Upper lobe of right lung (tissue), 1 donor: ENCODE measurements around the gene NLRC3. TPM values are rescaled to one million over a fixed set of nuclear protein-coding genes. Genes with fewer than 3 reads are reported as not detected.

Experiments used
- ATAC-seq: fragments of 200-7000 bp; cut with Tn5 transposase; one replicate; pipeline ENCODE4 v1.9.1; 2020; ENCODE audit warnings: mild to moderate bottlenecking, moderate library complexity
- DNase-seq: peaks from one replicate; pipeline ENCODE4 v3.0.0-alpha.2; 2020
- H3K27ac ChIP-seq: fragments of 200-600 bp; one replicate; pipeline ENCODE4 v1.8.0; 2022
- H3K27me3 ChIP-seq: fragments of 200-600 bp; one replicate; pipeline ENCODE4 v1.8.0; 2022; ENCODE audit warnings: mild to moderate bottlenecking
- H3K36me3 ChIP-seq: fragments of 200-600 bp; one replicate; pipeline ENCODE4 v1.8.0; 2022
- H3K4me1 ChIP-seq: fragments of 200-600 bp; one replicate; pipeline ENCODE4 v1.8.0; 2022
- H3K4me3 ChIP-seq: fragments of 200-600 bp; one replicate; pipeline ENCODE4 v1.8.0; 2022; ENCODE audit warnings: mild to moderate bottlenecking
- H3K9me3 ChIP-seq: fragments of 200-600 bp; one replicate; pipeline ENCODE4 v1.8.0; 2022
- intact Hi-C: fragments of 100-400 bp; cut with DNase I; formaldehyde crosslinking; loops from one replicate; pipeline ENCODE4 v1.11.0; 2022
- total RNA-seq: library from RNA; stranded (reverse); fragmentation: NEBNext Ultra II Directional; extraction: Animal tissue kit (Norgen Biotek cat#: 25700); gene quantifications from one replicate; pipeline ENCODE4 v1.2.1, GENCODE V29; 2021
- TF ChIP-seq, protein P1 (sequence below): fragments of 200-600 bp; IDR thresholded peaks from one replicate; pipeline ENCODE4 v1.8.0; 2022; ENCODE audit warnings: antibody characterized with exemption
- donor health status: DM: no; HTN: yes; CAD: no; lungs with severe emphysema.

The NLRC3 gene
- total RNA-seq, 1 donor from 2014 or later = 5.5 TPM

- TF ChIP-seq, protein P1, sequence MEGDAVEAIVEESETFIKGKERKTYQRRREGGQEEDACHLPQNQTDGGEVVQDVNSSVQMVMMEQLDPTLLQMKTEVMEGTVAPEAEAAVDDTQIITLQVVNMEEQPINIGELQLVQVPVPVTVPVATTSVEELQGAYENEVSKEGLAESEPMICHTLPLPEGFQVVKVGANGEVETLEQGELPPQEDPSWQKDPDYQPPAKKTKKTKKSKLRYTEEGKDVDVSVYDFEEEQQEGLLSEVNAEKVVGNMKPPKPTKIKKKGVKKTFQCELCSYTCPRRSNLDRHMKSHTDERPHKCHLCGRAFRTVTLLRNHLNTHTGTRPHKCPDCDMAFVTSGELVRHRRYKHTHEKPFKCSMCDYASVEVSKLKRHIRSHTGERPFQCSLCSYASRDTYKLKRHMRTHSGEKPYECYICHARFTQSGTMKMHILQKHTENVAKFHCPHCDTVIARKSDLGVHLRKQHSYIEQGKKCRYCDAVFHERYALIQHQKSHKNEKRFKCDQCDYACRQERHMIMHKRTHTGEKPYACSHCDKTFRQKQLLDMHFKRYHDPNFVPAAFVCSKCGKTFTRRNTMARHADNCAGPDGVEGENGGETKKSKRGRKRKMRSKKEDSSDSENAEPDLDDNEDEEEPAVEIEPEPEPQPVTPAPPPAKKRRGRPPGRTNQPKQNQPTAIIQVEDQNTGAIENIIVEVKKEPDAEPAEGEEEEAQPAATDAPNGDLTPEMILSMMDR = no peak
- no peak overlapping the region for H3K27ac ChIP-seq
- intact Hi-C loops = no loop called here
- DNase-seq = no peak
- no peaks in the 10 kb centered on the region for H3K4me1 ChIP-seq
- ATAC-seq = no peak
- H3K27me3 ChIP-seq = no peaks in the 10 kb centered on the region
- H3K4me3 ChIP-seq = no peak overlapping the region
- peaks cover 69% of the 10 kb centered on the region for H3K36me3 ChIP-seq
- H3K9me3 ChIP-seq = no peaks in the 10 kb centered on the region
Measured at GRCh38 chr16:3523281-3523680, 53.9 kb downstream of the NLRC3 start.

GRCh38 chr16:3520841-3521240 lies 56.4 kb downstream of the NLRC3 start:
- DNase-seq (no peak), ATAC-seq (no peak)

GRCh38 chr16:3520413-3520812 lies 56.8 kb downstream of the NLRC3 start:
- Histone ChIP-seq H3K36me3 (peaks cover 85% of the 10 kb centered on the region), H3K4me1 (no peaks in the 10 kb centered on the region), H3K27ac (no peak overlapping the region), H3K9me3 (no peaks in the 10 kb centered on the region), H3K4me3 (no peak overlapping the region), H3K27me3 (no peaks in the 10 kb centered on the region)
- intact Hi-C loops = no loop called here
- DNase-seq (no peak), ATAC-seq (no peak)
- TF ChIP-seq, protein P1 = no peak

More at GRCh38 chr16:3520841-3521240, 56.4 kb downstream of the NLRC3 start:
- H3K36me3 ChIP-seq = peaks cover 83% of the 10 kb centered on the region
- TF ChIP-seq, protein P1 = no peak
- H3K4me1 ChIP-seq = no peaks in the 10 kb centered on the region
- intact Hi-C loops = no loop called here
- H3K9me3 ChIP-seq = no peaks in the 10 kb centered on the region
- no peak overlapping the region for H3K27ac ChIP-seq
- no peaks in the 10 kb centered on the region for H3K27me3 ChIP-seq
- no peak overlapping the region for H3K4me3 ChIP-seq

DNA sequence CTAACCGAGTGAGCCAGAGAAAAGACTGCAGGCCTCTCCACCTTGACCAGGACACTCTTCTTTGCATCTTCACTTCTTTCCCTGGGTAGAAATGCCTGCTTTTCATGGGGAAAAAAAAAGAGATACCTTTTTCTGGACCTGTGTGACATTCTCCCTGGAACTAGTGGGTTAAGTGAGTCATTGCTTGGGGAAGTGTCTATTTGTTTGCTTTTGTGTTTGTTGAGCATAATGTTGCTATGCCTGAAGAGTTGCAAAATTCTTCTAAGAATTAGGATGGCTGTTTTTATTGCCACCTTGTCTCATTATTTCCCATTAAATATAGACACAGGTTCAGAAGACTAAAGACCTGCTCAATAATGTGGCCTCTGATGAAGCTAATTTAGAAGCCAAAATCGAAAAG lies 57.6 kb downstream of the NLRC3 start:
- Histone ChIP-seq H3K27ac (no peak overlapping the region), H3K4me3 (no peak overlapping the region), H3K9me3 (no peaks in the 10 kb centered on the region), H3K27me3 (no peaks in the 10 kb centered on the region), H3K36me3 (peaks cover 86% of the 10 kb centered on the region), H3K4me1 (no peaks in the 10 kb centered on the region)
- no peak for DNase-seq
- intact Hi-C loops = no loop called here
- TF ChIP-seq, protein P1 = no peak
- no peak for ATAC-seq

GRCh38 chr16:3518986-3519348 lies 58.2 kb downstream of the NLRC3 start:
- Histone ChIP-seq H3K4me1 (no peaks in the 10 kb centered on the region), H3K9me3 (no peaks in the 10 kb centered on the region), H3K36me3 (peaks cover 90% of the 10 kb centered on the region), H3K4me3 (no peak overlapping the region), H3K27me3 (no peaks in the 10 kb centered on the region), H3K27ac (no peak overlapping the region)
- TF ChIP-seq, protein P1 = no peak
- DNase-seq (no peak), ATAC-seq (no peak)
- intact Hi-C loops = no loop called here

- intact Hi-C loops = no loop called here
- no peaks in the 10 kb centered on the region for H3K27me3 ChIP-seq
- H3K9me3 ChIP-seq = no peaks in the 10 kb centered on the region
- no peak overlapping the region for H3K27ac ChIP-seq
- TF ChIP-seq, protein P1 = no peak
- peaks cover 89% of the 10 kb centered on the region for H3K36me3 ChIP-seq
- no peak for DNase-seq
- H3K4me1 ChIP-seq = no peaks in the 10 kb centered on the region
- ATAC-seq = no peak
- H3K4me3 ChIP-seq = no peak overlapping the region
Measured at GRCh38 chr16:3518292-3518985, 58.8 kb downstream of the NLRC3 start.
